Cardiac muscle cell (in vitro differentiated cells and primary cell): ENCODE measurements around the gene IMMP2L. TPM values are rescaled to one million over a fixed set of nuclear protein-coding genes. Genes with fewer than 3 reads are reported as not detected.
"Not testable (repeated sequence)": the region's sequence is repeated elsewhere in the genome, so short reads cannot be mapped to it uniquely, and the experiment has no call there.

Experiments used
- DNase-seq, 2 donors: peaks; one replicate each; pipeline versions ENCODE4 v3.0.0 to v3.0.0-alpha.2; 2010 to 2017; ENCODE audit warnings: low read depth in 1 of 2, low spot score in 1 of 2
- H3K27ac ChIP-seq: fragments of 200-600 bp; sonication (generic); 2 replicates; pipeline ENCODE4 v1.5.1; 2016
- H3K27me3 ChIP-seq: fragments of 200-600 bp; sonication (generic); 2 replicates; pipeline ENCODE4 v1.6.0; 2016; ENCODE audit warnings: control low read depth
- H3K36me3 ChIP-seq: fragments of 200-600 bp; sonication (generic); 2 replicates; pipeline ENCODE4 v1.5.1; 2016; ENCODE audit warnings: control low read depth
- H3K4me1 ChIP-seq: fragments of 200-600 bp; sonication (generic); 2 replicates; pipeline ENCODE4 v1.8.1; 2017; ENCODE audit warnings: low read depth, mild to moderate bottlenecking, mixed run types
- H3K4me3 ChIP-seq: fragments of 200-600 bp; sonication (generic); 2 replicates; pipeline ENCODE4 v1.5.1; 2016; ENCODE audit warnings: mild to moderate bottlenecking
- H3K9me3 ChIP-seq: fragments of 200-600 bp; sonication (generic); 2 replicates; pipeline ENCODE4 v1.5.1; 2017; ENCODE audit warnings: low read depth, mild to moderate bottlenecking, control low read depth
- CTCF ChIP-seq: IDR thresholded peaks from 2 replicates; pipeline ENCODE4 v1.5.1; 2012; ENCODE audit warnings: low read depth, mild to moderate bottlenecking, low read length
- polyA plus RNA-seq: library from polyadenylated mRNA; unstranded; fragments of >200 nt; fragmentation: Nextera tagmentation; extraction: Ambion mirVana; gene quantifications from 2 replicates; pipeline ENCODE4 v1.2.1, GENCODE V29; 2016
- total RNA-seq: library from RNA; depleted of rRNA; stranded (reverse); fragments of >200 nt; gene quantifications from 2 replicates; pipeline ENCODE4 v1.2.3, GENCODE V29; 2016

IMMP2L gene
- total and polyA plus RNA-seq, 2 experiments from 2014 or later = 6.0 to 11.9 TPM

- Histone ChIP-seq H3K27me3 (no peaks in the 10 kb centered on the region), H3K4me1 (no peaks in the 10 kb centered on the region), H3K9me3 (no peaks in the 10 kb centered on the region), H3K36me3 (no peaks in the 10 kb centered on the region), H3K27ac (no peak overlapping the region), H3K4me3 (no peak overlapping the region)
- no peak for DNase-seq
- TF ChIP-seq CTCF = no peak
Measured at GRCh38 chr7:111594602-111595001, 32.3 kb upstream of the IMMP2L start.

DNA sequence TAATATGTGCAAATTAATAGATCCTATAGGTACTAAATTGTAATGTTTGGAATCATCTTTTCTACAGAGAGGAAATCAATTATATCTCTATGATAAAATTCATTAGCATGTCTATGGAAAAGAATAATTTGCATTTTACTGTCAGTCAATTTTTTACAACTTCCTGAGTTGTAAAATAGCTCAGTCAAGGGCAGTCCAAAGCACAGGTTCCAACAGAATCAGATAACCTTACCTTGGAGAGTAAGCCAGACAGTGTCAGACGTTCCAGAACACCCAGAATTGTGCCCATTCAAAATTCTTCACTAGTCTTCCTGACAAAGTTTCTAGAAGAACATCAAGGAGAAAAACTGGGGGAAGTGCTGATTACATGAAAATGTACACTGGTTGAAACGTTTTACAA, 31.1 kb upstream of the IMMP2L start:
- Histone ChIP-seq H3K4me3 (no peak overlapping the region), H3K4me1 (no peaks in the 10 kb centered on the region), H3K27me3 (no peaks in the 10 kb centered on the region), H3K36me3 (no peaks in the 10 kb centered on the region), H3K27ac (no peak overlapping the region), H3K9me3 (no peaks in the 10 kb centered on the region)
- TF ChIP-seq CTCF = no peak
- DNase-seq = no peak

GRCh38 chr7:111588065-111588433, 25.8 kb upstream of the IMMP2L start:
- TF ChIP-seq CTCF = no peak
- DNase-seq = no peak
- no peak overlapping the region for H3K27ac ChIP-seq
- H3K4me3 ChIP-seq = no peak overlapping the region
- no peaks in the 10 kb centered on the region for H3K36me3 ChIP-seq
- no peaks in the 10 kb centered on the region for H3K4me1 ChIP-seq
- no peaks in the 10 kb centered on the region for H3K9me3 ChIP-seq
- no peaks in the 10 kb centered on the region for H3K27me3 ChIP-seq

- Histone ChIP-seq H3K4me1 (no peaks in the 10 kb centered on the region), H3K36me3 (no peaks in the 10 kb centered on the region), H3K27me3 (no peaks in the 10 kb centered on the region), H3K27ac (no peak overlapping the region), H3K9me3 (no peaks in the 10 kb centered on the region), H3K4me3 (no peak overlapping the region)
- no peak for DNase-seq
- TF ChIP-seq CTCF = no peak
Measured at GRCh38 chr7:111587410-111588064, 25.2 kb upstream of the IMMP2L start.

DNA sequence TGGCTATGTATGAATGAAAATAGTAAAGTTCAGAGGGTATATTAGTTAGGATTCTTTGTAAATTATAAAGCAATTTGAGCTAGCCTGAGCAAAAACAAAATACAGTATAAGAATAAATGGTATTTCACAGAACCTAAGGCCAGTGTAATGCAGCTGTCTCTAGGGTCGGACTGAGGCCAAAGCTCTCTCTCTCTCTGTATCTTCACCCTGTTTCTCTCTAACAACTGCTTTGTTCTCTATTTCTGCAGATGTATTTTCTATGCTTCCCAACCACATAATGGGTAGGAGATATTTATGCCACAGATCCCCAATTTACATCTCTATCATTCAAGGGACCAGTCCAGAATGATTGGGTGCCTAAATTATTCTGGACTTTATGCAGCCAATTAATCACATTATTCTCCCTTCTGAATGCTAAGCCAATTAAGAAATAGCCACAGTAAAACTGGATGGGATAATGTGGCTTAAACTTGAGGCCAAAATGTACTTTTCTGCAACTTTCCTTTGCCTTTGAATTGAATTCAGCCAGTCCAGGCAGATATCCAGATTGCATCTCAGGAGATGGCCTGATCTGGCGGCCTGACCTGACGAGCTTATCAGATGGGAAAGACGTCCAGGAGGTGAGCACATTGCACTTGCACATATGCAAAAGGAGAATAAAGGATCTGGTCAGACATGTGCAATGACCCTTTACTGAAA, 24.6 kb upstream of the IMMP2L start:
- Histone ChIP-seq H3K4me1 (no peaks in the 10 kb centered on the region), H3K27ac (no peak overlapping the region), H3K9me3 (no peaks in the 10 kb centered on the region), H3K4me3 (no peak overlapping the region), H3K27me3 (no peaks in the 10 kb centered on the region), H3K36me3 (no peaks in the 10 kb centered on the region)
- no peak for DNase-seq
- no peak for TF ChIP-seq CTCF

DNA sequence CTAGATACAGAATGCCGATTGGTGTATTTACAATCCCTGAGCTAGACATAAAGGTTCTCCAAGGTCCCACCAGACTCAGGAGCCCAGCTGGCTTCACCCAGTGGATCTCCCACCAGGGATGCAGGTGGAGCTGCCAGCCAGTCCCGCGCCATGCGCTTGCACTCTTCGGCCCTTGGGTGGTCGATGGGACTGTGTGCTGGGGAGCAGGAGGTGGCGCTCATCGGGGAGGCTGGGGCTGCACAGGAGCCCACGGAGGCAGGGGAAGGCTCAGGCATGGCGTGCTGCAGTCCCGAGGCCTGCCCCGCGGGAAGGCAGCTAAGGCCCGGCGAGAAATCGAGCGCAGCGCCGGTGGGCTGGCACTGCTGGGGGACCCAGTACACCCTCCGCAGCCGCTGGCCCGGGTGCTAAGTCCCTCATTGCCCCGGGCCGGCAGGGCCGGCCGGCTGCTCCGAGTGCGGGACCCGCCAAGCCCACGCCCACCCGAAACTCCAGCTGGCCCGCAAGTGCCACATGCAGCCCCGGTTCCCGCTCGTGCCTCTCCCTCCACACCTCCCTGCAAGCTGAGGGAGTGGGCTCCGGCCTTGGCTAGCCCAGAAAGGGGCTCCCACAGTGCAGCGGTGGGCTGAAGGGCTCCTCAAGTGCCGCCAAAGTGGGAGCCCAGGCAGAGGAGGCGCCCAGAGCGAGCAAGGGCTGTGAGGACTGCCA, 19.6 kb upstream of the IMMP2L start:
- not testable (repeated sequence) for H3K27me3 ChIP-seq, H3K4me3 ChIP-seq, H3K4me1 ChIP-seq, DNase-seq, H3K27ac ChIP-seq, H3K36me3 ChIP-seq, H3K9me3 ChIP-seq

DNA sequence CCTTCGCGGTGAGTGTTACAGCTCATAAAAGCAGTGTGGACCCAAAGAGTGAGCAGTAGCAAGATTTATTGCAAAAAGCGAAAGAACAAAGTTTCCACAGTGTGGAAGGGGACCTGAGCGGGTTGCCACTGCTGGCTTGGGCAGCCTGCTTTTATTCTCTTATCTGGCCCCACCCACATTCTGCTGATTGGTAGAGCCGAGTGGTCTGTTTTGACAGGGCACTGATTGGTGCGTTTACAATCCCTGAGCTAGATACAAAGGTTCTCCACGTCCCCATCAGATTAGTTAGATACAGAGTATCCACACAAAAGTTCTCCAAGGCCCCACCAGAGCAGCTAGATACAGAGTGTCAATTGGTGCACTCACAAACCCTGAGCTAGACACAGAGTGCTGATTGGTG, 18.9 kb upstream of the IMMP2L start:
- not testable (repeated sequence) for H3K4me1 ChIP-seq, H3K27ac ChIP-seq

More for the DNA sequence above, 18.9 kb upstream of the IMMP2L start:
- not testable (repeated sequence) for H3K9me3 ChIP-seq, H3K36me3 ChIP-seq, H3K4me3 ChIP-seq, H3K27me3 ChIP-seq, DNase-seq
